Measurements from ENCODE around the gene PRPF19. TPM values are rescaled to one million over a fixed set of nuclear protein-coding genes. Genes with fewer than 3 reads are reported as not detected.
A peak's percentile ranks its signal among the peaks of the same experiment; 100 is the strongest.

PRPF19 gene
- total and polyA plus RNA-seq, 2 of the 13 experiments (the other 11 are each of a cell fraction or from before 2014, with no cell fraction given): 27.4 to 91.1 TPM

DNA sequence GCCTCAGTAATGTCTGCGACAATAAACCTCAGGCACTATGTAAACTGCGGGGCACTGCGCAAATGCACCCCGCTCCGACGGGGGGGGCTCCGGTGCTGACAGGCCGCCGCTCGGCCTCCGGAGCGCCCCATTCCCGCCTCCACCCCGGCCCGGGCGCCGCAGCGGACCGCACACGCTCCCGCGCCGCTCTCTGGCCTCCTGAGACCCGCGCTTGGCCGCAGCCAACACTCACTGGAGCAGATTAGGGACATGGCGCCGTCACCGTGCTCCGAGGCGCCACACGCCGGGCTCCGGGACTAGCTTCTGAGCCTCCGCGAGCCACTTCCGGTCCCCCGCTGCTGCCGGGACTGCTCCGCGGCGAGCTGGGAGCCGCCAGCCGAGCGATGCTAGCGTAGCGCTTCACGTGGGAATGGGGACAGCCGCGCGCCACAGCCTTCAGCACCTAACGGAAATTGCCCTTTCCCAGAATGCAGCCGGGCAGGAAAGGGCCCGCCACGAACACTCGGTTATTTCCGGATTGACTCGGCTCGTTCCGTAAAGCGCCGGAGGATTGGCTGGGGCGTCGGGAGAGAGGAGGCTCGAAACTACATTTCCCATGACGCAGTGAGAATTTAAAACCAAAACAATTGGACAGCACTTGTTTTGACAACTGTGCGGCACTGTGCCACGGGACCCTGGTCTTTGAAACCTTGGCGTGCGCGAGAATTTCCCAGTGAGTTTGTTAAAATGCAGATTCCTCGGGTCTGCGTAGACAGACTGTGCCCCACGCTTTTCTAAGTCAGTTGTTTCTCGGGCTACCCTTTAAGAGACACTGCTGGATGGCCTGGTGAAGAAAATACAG is at the start of gene PRPF19 (continued):
- TF ChIP-seq, protein P1, sequence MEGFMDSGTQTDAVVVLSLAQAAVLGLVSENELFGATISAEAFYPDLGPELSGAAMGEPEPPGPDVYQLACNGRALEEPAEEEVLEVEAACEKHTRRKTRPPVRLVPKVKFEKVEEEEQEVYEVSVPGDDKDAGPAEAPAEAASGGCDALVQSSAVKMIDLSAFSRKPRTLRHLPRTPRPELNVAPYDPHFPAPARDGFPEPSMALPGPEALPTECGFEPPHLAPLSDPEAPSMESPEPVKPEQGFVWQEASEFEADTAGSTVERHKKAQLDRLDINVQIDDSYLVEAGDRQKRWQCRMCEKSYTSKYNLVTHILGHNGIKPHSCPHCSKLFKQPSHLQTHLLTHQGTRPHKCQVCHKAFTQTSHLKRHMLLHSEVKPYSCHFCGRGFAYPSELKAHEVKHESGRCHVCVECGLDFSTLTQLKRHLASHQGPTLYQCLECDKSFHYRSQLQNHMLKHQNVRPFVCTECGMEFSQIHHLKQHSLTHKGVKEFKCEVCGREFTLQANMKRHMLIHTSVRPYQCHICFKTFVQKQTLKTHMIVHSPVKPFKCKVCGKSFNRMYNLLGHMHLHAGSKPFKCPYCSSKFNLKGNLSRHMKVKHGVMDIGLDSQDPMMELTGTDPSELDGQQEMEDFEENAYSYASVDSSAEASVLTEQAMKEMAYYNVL (CRISPR knock-in tag; IDR thresholded peaks at IDR 0.05; ENCODE audit: borderline replicate concordance): no peak
- TF ChIP-seq ZFP90 (CRISPR knock-in tag; IDR thresholded peaks at IDR 0.05; ENCODE audit: borderline replicate concordance) (no peak; the same call in 1 of the 2 replicates), SMARCE1 (IDR thresholded peaks at IDR 0.05; ENCODE audit: borderline replicate concordance) (no peak), GLI4 (CRISPR knock-in tag; IDR thresholded peaks at IDR 0.05; ENCODE audit: borderline replicate concordance) (0 out of 2 replicates have a peak, but pooled peaks have one; percentile 69), ZNF33B (CRISPR knock-in tag; IDR thresholded peaks at IDR 0.05) (peak; percentile 64; the same call in 1 of the 2 replicates), SALL1 (CRISPR knock-in tag; IDR thresholded peaks at IDR 0.05) (peak; percentile 66), SMYD3 (CRISPR knock-in tag; IDR thresholded peaks at IDR 0.05) (no peak), XBP1 (CRISPR knock-in tag; IDR thresholded peaks at IDR 0.05) (no peak), ZNF230 (CRISPR knock-in tag; IDR thresholded peaks at IDR 0.05) (no peak; the same call in 1 of the 2 replicates), ZNF792 (CRISPR knock-in tag; IDR thresholded peaks at IDR 0.05) (no peak), ZNF101 (CRISPR knock-in tag; IDR thresholded peaks at IDR 0.05; ENCODE audit: borderline replicate concordance, low read depth) (no peak), TAF1 (CRISPR knock-in tag; IDR thresholded peaks at IDR 0.05) (peak; percentile 92), ZNF839 (CRISPR knock-in tag; IDR thresholded peaks at IDR 0.05; ENCODE audit: borderline replicate concordance) (no peak), SP2 (CRISPR knock-in tag; IDR thresholded peaks at IDR 0.05) (no peak), ZSCAN12 (CRISPR knock-in tag; IDR thresholded peaks at IDR 0.05) (no peak), RAD21 (CRISPR knock-in tag; IDR thresholded peaks at IDR 0.05) (peak; percentile 45; the same call in 1 of the 2 replicates), ZNF441 (CRISPR knock-in tag; IDR thresholded peaks at IDR 0.05; ENCODE audit: borderline replicate concordance) (no peak), RAD51 (IDR thresholded peaks at IDR 0.05; ENCODE audit: borderline replicate concordance) (no peak), MZF1 (CRISPR knock-in tag; IDR thresholded peaks at IDR 0.05; ENCODE audit: borderline replicate concordance) (no peak), ZFP36 (IDR thresholded peaks at IDR 0.05; ENCODE audit: borderline replicate concordance, low read depth, low read length, partially characterized antibody) (no peak)
- TF ChIP-seq, protein P2, sequence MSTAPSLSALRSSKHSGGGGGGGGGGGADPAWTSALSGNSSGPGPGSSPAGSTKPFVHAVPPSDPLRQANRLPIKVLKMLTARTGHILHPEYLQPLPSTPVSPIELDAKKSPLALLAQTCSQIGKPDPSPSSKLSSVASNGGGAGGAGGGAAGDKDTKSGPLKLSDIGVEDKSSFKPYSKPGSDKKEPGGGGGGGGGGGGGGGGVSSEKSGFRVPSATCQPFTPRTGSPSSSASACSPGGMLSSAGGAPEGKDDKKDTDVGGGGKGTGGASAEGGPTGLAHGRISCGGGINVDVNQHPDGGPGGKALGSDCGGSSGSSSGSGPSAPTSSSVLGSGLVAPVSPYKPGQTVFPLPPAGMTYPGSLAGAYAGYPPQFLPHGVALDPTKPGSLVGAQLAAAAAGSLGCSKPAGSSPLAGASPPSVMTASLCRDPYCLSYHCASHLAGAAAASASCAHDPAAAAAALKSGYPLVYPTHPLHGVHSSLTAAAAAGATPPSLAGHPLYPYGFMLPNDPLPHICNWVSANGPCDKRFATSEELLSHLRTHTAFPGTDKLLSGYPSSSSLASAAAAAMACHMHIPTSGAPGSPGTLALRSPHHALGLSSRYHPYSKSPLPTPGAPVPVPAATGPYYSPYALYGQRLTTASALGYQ (CRISPR knock-in tag; IDR thresholded peaks at IDR 0.05): no peak; the same call in 1 of the 2 replicates
- TF ChIP-seq, protein P3, sequence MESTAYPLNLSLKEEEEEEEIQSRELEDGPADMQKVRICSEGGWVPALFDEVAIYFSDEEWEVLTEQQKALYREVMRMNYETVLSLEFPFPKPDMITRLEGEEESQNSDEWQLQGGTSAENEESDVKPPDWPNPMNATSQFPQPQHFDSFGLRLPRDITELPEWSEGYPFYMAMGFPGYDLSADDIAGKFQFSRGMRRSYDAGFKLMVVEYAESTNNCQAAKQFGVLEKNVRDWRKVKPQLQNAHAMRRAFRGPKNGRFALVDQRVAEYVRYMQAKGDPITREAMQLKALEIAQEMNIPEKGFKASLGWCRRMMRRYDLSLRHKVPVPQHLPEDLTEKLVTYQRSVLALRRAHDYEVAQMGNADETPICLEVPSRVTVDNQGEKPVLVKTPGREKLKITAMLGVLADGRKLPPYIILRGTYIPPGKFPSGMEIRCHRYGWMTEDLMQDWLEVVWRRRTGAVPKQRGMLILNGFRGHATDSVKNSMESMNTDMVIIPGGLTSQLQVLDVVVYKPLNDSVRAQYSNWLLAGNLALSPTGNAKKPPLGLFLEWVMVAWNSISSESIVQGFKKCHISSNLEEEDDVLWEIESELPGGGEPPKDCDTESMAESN (CRISPR knock-in tag; conservative IDR thresholded peaks at IDR 0.05): peak; percentile 48; the same call in 1 of the 2 replicates
- TF ChIP-seq, protein P4, sequence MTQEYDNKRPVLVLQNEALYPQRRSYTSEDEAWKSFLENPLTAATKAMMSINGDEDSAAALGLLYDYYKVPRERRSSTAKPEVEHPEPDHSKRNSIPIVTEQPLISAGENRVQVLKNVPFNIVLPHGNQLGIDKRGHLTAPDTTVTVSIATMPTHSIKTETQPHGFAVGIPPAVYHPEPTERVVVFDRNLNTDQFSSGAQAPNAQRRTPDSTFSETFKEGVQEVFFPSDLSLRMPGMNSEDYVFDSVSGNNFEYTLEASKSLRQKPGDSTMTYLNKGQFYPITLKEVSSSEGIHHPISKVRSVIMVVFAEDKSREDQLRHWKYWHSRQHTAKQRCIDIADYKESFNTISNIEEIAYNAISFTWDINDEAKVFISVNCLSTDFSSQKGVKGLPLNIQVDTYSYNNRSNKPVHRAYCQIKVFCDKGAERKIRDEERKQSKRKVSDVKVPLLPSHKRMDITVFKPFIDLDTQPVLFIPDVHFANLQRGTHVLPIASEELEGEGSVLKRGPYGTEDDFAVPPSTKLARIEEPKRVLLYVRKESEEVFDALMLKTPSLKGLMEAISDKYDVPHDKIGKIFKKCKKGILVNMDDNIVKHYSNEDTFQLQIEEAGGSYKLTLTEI (CRISPR knock-in tag; conservative IDR thresholded peaks at IDR 0.05): no peak

All from HepG2 (cell line).